WERI-Rb-1 (cell line): ENCODE results near the gene DFFB.

Experiments
- DNase-seq: peaks from one replicate; pipeline ENCODE4 v3.0.0-alpha.2; 2020
- H3K27ac ChIP-seq: fragments of 250-450 bp; sonication (Bioruptor Pico); 2 replicates; pipeline ENCODE4 v1.5.1; 2020; ENCODE audit warnings: mild to moderate bottlenecking, moderate library complexity
- H3K27me3 ChIP-seq: fragments of 250-450 bp; sonication (Bioruptor Pico); 2 replicates; pipeline ENCODE4 v1.5.1; 2021; ENCODE audit warnings: mild to moderate bottlenecking, low read depth, moderate library complexity; ENCODE audit not compliant: insufficient read depth, severe bottlenecking
- H3K36me3 ChIP-seq: fragments of 250-450 bp; sonication (Bioruptor Pico); 2 replicates; pipeline ENCODE4 v1.5.1; 2020; ENCODE audit warnings: mild to moderate bottlenecking, moderate library complexity
- H3K4me3 ChIP-seq: 2 replicates; pipeline ENCODE4 v1.5.1; 2011; ENCODE audit warnings: low read depth, mild to moderate bottlenecking, control low read depth, low read length
- H3K9me3 ChIP-seq: fragments of 250-450 bp; sonication (Bioruptor Pico); 2 replicates; pipeline ENCODE4 v1.5.1; 2021; ENCODE audit warnings: mild to moderate bottlenecking, moderate library complexity; ENCODE audit not compliant: severe bottlenecking
- CTCF ChIP-seq: IDR thresholded peaks from 2 replicates; pipeline ENCODE4 v1.5.1; 2011; ENCODE audit warnings: low read depth, mild to moderate bottlenecking, control low read depth, inconsistent platforms, low read length

DFFB gene

DNA sequence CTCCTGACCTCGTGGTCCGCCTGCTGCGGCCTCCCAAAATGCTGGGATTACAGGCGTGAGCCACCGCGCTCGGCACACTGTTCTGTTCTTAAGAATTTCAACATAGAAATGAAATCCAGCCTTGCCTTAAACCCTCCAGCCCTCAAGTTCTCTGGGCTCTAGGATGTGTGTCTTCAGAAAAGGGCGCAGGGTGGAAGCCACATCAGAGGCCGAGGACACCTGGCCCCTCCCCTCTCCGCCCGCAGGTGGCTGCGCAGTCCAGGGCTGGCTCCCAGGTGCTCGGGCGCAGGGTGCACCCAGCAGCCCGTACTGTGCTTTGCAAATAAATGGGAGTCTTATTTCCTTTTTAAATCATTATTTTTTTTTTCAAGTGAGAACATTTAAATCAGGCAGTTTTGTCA lies 44.8 kb downstream of the DFFB start:
- Histone ChIP-seq H3K36me3 (peaks cover 3% of the 10 kb centered on the region; the same call in 1 of the 2 replicates), H3K9me3 (no peaks in the 10 kb centered on the region), H3K4me3 (no peak overlapping the region), H3K27ac (no peak overlapping the region), H3K27me3 (no peaks in the 10 kb centered on the region)
- DNase-seq: no peak
- TF ChIP-seq CTCF: no peak

DNA sequence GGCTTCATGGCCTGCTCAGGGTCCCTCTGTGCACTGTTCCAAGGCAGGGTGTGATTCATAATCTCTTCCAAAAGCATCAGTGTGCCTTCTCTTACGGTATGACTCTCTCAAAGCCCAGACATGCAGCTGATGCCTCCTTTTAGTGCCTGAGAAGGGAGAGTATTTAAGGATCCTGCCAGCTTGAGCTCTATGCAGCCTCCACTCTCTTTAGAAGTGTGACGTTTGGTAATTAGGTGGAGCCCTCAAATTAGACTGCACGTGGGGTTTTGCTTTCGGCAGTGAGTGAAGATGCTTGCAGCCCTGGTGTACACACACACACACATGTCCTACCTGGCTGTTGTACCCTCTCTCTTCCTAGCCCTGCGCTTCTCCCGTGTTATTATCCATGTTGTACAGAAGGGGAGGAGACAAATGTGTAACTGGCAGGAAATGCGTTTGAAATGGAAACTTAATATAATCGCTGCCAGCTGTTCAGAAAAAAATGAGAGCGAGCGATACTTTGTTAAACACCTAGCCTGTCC lies 45.4 kb downstream of the DFFB start:
- Histone ChIP-seq H3K9me3 (no peaks in the 10 kb centered on the region), H3K36me3 (peaks cover 3% of the 10 kb centered on the region; the same call in 1 of the 2 replicates), H3K27ac (peak overlapping the region; percentile 67), H3K27me3 (no peaks in the 10 kb centered on the region), H3K4me3 (no peak overlapping the region)
- no peak for DNase-seq
- TF ChIP-seq CTCF: no peak

GRCh38 chr1:3903141-3904005 lies 46.1 kb downstream of the DFFB start:
- H3K27me3 ChIP-seq: no peaks in the 10 kb centered on the region
- peak; percentile 70 for DNase-seq
- H3K27ac ChIP-seq: peak overlapping the region; percentile 67
- H3K9me3 ChIP-seq: no peaks in the 10 kb centered on the region
- TF ChIP-seq CTCF: no peak
- H3K36me3 ChIP-seq: peaks cover 3% of the 10 kb centered on the region; the same call in 1 of the 2 replicates
- peak overlapping the region; percentile 38 for H3K4me3 ChIP-seq

DNA sequence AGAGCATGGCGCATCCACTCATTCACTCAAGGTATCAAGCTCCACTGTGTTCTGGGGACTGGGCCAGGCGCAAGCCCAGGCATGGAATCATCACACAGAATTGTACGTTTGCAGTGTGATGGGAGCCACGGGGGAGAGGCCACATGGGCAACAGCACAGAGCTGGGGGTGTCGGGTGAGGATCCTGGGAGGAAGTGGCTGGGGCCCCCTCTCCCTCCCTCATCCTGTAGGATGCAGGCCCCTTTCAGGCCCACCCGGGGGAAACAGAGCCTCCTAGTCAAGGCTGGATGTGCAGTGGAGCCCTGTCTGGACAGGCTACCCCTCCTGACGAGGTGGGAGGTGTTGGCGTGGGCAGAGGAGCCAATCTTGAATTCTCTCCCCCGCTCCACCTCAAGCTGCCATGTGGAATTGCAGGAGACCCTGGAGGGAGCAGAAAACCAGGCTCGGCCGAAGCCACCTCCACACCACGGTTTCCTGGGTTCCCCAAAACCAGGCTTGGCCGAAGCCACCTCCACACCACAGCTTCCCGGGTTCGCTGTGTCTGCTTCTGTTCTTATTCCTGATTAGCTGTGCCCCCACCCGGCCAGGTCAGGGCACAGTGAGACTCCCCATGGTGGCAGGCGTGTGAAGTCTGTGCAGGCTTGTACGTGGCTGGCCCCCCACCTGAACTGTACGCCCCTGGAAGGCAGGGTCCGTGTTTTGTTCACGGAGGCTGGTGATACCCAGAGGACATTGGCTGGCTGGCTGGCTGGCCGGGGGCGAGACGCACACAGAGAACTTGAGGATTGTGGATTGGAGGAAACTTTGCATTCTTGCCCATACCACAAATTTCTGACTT lies 46.9 kb downstream of the DFFB start:
- H3K27me3 ChIP-seq: no peaks in the 10 kb centered on the region
- H3K36me3 ChIP-seq: peaks cover 3% of the 10 kb centered on the region; the same call in 1 of the 2 replicates
- no peak for TF ChIP-seq CTCF
- no peaks in the 10 kb centered on the region for H3K9me3 ChIP-seq
- H3K27ac ChIP-seq: peak overlapping the region; percentile 67
- no peak for DNase-seq
- peak overlapping the region; percentile 38 for H3K4me3 ChIP-seq

DNA sequence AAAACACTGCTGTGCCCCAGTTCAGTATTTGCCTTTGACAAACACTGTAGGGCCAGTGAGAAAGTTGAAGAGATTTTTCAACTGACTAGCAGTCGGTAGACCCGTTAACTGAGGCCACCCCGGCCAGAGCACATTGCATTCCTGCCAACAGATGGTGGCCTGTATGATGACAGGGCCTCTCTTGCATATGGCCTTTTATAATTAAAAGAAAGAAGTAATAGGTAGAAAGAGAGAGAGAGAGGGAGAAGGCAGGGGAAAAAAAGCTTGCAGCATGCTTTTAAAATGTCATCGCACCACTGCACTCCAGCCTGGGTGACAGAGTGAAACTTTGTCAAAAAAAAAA lies 47.5 kb downstream of the DFFB start:
- Histone ChIP-seq H3K36me3 (peaks cover 2% of the 10 kb centered on the region; the same call in 1 of the 2 replicates), H3K27ac (peak overlapping the region; percentile 67), H3K4me3 (peak overlapping the region; percentile 38; the same call in 1 of the 2 replicates), H3K27me3 (no peaks in the 10 kb centered on the region), H3K9me3 (no peaks in the 10 kb centered on the region)
- no peak for TF ChIP-seq CTCF
- DNase-seq: no peak
